ENCODE data around the gene DDX41. TPM values are rescaled to one million over a fixed set of nuclear protein-coding genes. Genes with fewer than 3 reads are reported as not detected.
A peak's percentile ranks its signal among the peaks of the same experiment; 100 is the strongest.

DDX41 gene
- polyA plus RNA-seq, 3 donors, result 44.9 to 178 (median 70.3) TPM

- H3K4me1 Mint-ChIP-seq, result peaks cover 45% of the 10 kb centered on the region
- H3K4me2 ChIP-seq (replicated peaks; ENCODE audit: extremely low read depth, low read length, poor library complexity, severe bottlenecking), result no peak overlapping the region
- H3K9me3 ChIP-seq (replicated peaks in 1 of 2; ENCODE audit: control insufficient read depth in 1 of 2, insufficient read depth in 1 of 2, low read length in 2 of 2), result no peaks in the 10 kb centered on the region
- H3K27me3 ChIP-seq (ENCODE audit: control insufficient read depth in 2 of 2, insufficient read depth in 2 of 2, low read length in 2 of 2), result no peaks in the 10 kb centered on the region
- peaks cover 47 to 54% of the 10 kb centered on the region in 2 donors for H3K4me1 ChIP-seq (ENCODE audit: control insufficient read depth in 1 of 2, insufficient read depth in 2 of 2, low read length in 2 of 2)
- no peak overlapping the region for H3K4me3 ChIP-seq (replicated peaks in 1 of 3; ENCODE audit: low read depth in 2 of 3, low read length in 3 of 3)
- H3K36me3 Mint-ChIP-seq, result peaks cover 59 to 74% of the 10 kb centered on the region in 2 donors
- DNase-seq, result no peak
- intact Hi-C loops (cut with micrococcal nuclease), result loop anchor here in 1 of 2 donors (10.0 kb wide), 1 partner anchor 54 kb away; no protein-coding TSS in a partner anchor
- peaks cover 45 to 63% of the 10 kb centered on the region in 2 donors for H3K36me3 ChIP-seq (replicated peaks in 1 of 2; ENCODE audit: control insufficient read depth in 1 of 2, insufficient read depth in 2 of 2, low read length in 2 of 2)
- no peak overlapping the region for H3K27ac ChIP-seq (ENCODE audit: low read depth in 1 of 2, low read length in 2 of 2)
- H3K9ac ChIP-seq (ENCODE audit: insufficient read depth, low read length, poor library complexity, severe bottlenecking), result no peak overlapping the region
- no peak overlapping the region for H3K4me3 Mint-ChIP-seq
- H3K27me3 Mint-ChIP-seq (ENCODE audit: low read depth in 3 of 3), result peaks cover 3 to 9% (median 4%) of the 10 kb centered on the region in 3 donors
- peaks cover 31% of the 10 kb centered on the region for H4K20me1 ChIP-seq (ENCODE audit: insufficient read depth, low read length)
- no peak for TF ChIP-seq CTCF (IDR thresholded peaks at IDR 0.05)
- WGBS (ENCODE audit: insufficient coverage), result 97% methylated on average over 11 of the region's 16 CpGs
- H3K9me3 Mint-ChIP-seq, result peaks cover 0 to 4% (median 0%) of the 10 kb centered on the region in 7 donors
- peaks cover 21% of the 10 kb centered on the region for H3K79me2 ChIP-seq (ENCODE audit: insufficient read depth, low read length)
- H3K27ac Mint-ChIP-seq, result peak overlapping the region in 4 of 7 donors; percentile 32 to 68 (median 46)
- no peak overlapping the region for H2AFZ ChIP-seq (ENCODE audit: insufficient read depth, low read depth, low read length, poor library complexity, severe bottlenecking)
Measured at GRCh38 chr5:177490992-177491391, 25.8 kb downstream of the DDX41 start.

GRCh38 chr5:177490311-177490991 is 26.3 kb downstream of the DDX41 start:
- H3K27me3 ChIP-seq (ENCODE audit: control insufficient read depth in 2 of 2, insufficient read depth in 2 of 2, low read length in 2 of 2), result no peaks in the 10 kb centered on the region
- peaks cover 16% of the 10 kb centered on the region for H3K79me2 ChIP-seq (ENCODE audit: insufficient read depth, low read length)
- TF ChIP-seq CTCF (IDR thresholded peaks at IDR 0.05), result no peak
- peaks cover 45 to 67% of the 10 kb centered on the region in 2 donors for H3K36me3 ChIP-seq (replicated peaks in 1 of 2; ENCODE audit: control insufficient read depth in 1 of 2, insufficient read depth in 2 of 2, low read length in 2 of 2)
- no peak overlapping the region for H2AFZ ChIP-seq (ENCODE audit: insufficient read depth, low read depth, low read length, poor library complexity, severe bottlenecking)
- Mint-ChIP-seq H3K27ac (peak overlapping the region in 4 of 7 donors; percentile 32 to 58 (median 46)), H3K4me3 (no peak overlapping the region), H3K4me1 (peaks cover 40% of the 10 kb centered on the region), H3K27me3 (ENCODE audit: low read depth in 3 of 3) (peaks cover 3 to 9% (median 8%) of the 10 kb centered on the region in 3 donors), H3K36me3 (peaks cover 63 to 75% of the 10 kb centered on the region in 2 donors), H3K9me3 (peaks cover 0 to 4% (median 0%) of the 10 kb centered on the region in 7 donors)
- no peak overlapping the region for H3K4me3 ChIP-seq (replicated peaks in 1 of 3; ENCODE audit: low read depth in 2 of 3, low read length in 3 of 3)
- 61% methylated on average over 15 of the region's 15 CpGs for WGBS (ENCODE audit: insufficient coverage)
- peaks cover 41 to 48% of the 10 kb centered on the region in 2 donors for H3K4me1 ChIP-seq (ENCODE audit: control insufficient read depth in 1 of 2, insufficient read depth in 2 of 2, low read length in 2 of 2)
- no peak for DNase-seq
- intact Hi-C loops (cut with micrococcal nuclease), result loop anchor here in 1 of 2 donors (10.0 kb wide), 1 partner anchor 54 kb away; no protein-coding TSS in a partner anchor
- H3K9ac ChIP-seq (ENCODE audit: insufficient read depth, low read length, poor library complexity, severe bottlenecking), result no peak overlapping the region
- no peaks in the 10 kb centered on the region for H3K9me3 ChIP-seq (replicated peaks in 1 of 2; ENCODE audit: control insufficient read depth in 1 of 2, insufficient read depth in 1 of 2, low read length in 2 of 2)
- peaks cover 26% of the 10 kb centered on the region for H4K20me1 ChIP-seq (ENCODE audit: insufficient read depth, low read length)
- H3K27ac ChIP-seq (ENCODE audit: low read depth in 1 of 2, low read length in 2 of 2), result no peak overlapping the region
- H3K4me2 ChIP-seq (replicated peaks; ENCODE audit: extremely low read depth, low read length, poor library complexity, severe bottlenecking), result no peak overlapping the region

Data from CD14-positive monocyte (primary cell).